Measurements from ENCODE around the gene HMGN1.

- TF ChIP-seq, protein P1, sequence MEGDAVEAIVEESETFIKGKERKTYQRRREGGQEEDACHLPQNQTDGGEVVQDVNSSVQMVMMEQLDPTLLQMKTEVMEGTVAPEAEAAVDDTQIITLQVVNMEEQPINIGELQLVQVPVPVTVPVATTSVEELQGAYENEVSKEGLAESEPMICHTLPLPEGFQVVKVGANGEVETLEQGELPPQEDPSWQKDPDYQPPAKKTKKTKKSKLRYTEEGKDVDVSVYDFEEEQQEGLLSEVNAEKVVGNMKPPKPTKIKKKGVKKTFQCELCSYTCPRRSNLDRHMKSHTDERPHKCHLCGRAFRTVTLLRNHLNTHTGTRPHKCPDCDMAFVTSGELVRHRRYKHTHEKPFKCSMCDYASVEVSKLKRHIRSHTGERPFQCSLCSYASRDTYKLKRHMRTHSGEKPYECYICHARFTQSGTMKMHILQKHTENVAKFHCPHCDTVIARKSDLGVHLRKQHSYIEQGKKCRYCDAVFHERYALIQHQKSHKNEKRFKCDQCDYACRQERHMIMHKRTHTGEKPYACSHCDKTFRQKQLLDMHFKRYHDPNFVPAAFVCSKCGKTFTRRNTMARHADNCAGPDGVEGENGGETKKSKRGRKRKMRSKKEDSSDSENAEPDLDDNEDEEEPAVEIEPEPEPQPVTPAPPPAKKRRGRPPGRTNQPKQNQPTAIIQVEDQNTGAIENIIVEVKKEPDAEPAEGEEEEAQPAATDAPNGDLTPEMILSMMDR (optimal IDR thresholded peaks at IDR 0.05 in 1 of 3, IDR thresholded peaks at IDR 0.05 in 1 of 3, conservative IDR thresholded peaks at IDR 0.05 in 1 of 3; ENCODE audit: extremely low read depth in 1 of 3, insufficient read depth in 2 of 3, low read length in 3 of 3) = no peak
- no peak for TF ChIP-seq EZH2 (IDR thresholded peaks at IDR 0.05; ENCODE audit: low read length)
Observed at GRCh38 chr21:39312112-39313041, 36.5 kb downstream of the HMGN1 start.
